ENCODE measurements around the gene DRAP1. TPM values are rescaled to one million over a fixed set of nuclear protein-coding genes. Genes with fewer than 3 reads are reported as not detected.

Gene DRAP1
- total and polyA plus RNA-seq, 2 experiments from 2014 or later = 307 to 533 TPM

- peak overlapping the region; percentile 99 for H3K27ac ChIP-seq
- TF ChIP-seq EZH2 (IDR thresholded peaks at IDR 0.05; ENCODE audit: insufficient read depth, poor library complexity, severe bottlenecking) = no peak
- TF ChIP-seq EZH2phosphoT487 (IDR thresholded peaks at IDR 0.05; ENCODE audit: insufficient read depth, low read depth) = no peak
- peak overlapping the region; percentile 83 for H3K4me3 ChIP-seq
- DNase-seq = no peak
- peak overlapping the region; percentile 96 for H3K9ac ChIP-seq
- peak overlapping the region; percentile 87 for H3K4me2 ChIP-seq (ENCODE audit: unreplicated experiment)
- H3K36me3 ChIP-seq (ENCODE audit: low read depth) = no peaks in the 10 kb centered on the region
- H2AFZ ChIP-seq = no peak overlapping the region
- peaks cover 62% of the 10 kb centered on the region for H3F3A ChIP-seq (ENCODE audit: insufficient read depth)
- H3K4me1 ChIP-seq (ENCODE audit: insufficient read depth) = peaks cover 70% of the 10 kb centered on the region
- WGBS, 2 experiments (ENCODE audit: low coverage in 1 of 2, low lambda C conversion rate in 2 of 2, missing lambda C conversion rate in 2 of 2) = 18 to 22% methylated on average over 7 of the region's 7 CpGs
- no peaks in the 10 kb centered on the region for H3K27me3 ChIP-seq (replicated peaks; ENCODE audit: insufficient read depth)
- no peaks in the 10 kb centered on the region for H3K9me3 ChIP-seq (ENCODE audit: low read depth)
- no peaks in the 10 kb centered on the region for H3K9me2 ChIP-seq (ENCODE audit: insufficient read depth)
- in situ Hi-C loops (cut with MboI) = no loop called here
- no peaks in the 10 kb centered on the region for H4K20me1 ChIP-seq (ENCODE audit: insufficient read depth)
- H3K79me2 ChIP-seq (ENCODE audit: insufficient read depth) = peaks cover 51% of the 10 kb centered on the region
These were observed 2.8 kb upstream of the DRAP1 start for GRCh38 chr11:65916391-65916790.

GRCh38 chr11:65917077-65917433, 2.2 kb upstream of the DRAP1 start:
- in situ Hi-C loops (cut with MboI) = no loop called here
- no peak for DNase-seq
- H3K27me3 ChIP-seq (replicated peaks; ENCODE audit: insufficient read depth) = no peaks in the 10 kb centered on the region
- no peaks in the 10 kb centered on the region for H4K20me1 ChIP-seq (ENCODE audit: insufficient read depth)
- H3K79me2 ChIP-seq (ENCODE audit: insufficient read depth) = peaks cover 57% of the 10 kb centered on the region
- peaks cover 3% of the 10 kb centered on the region; the same call in 1 of the 2 replicates for H3K36me3 ChIP-seq (ENCODE audit: low read depth)
- peak overlapping the region; percentile 96 for H3K9ac ChIP-seq
- peak overlapping the region; percentile 99 for H3K27ac ChIP-seq
- peaks cover 64% of the 10 kb centered on the region for H3K4me1 ChIP-seq (ENCODE audit: insufficient read depth)
- H2AFZ ChIP-seq = no peak overlapping the region
- TF ChIP-seq EZH2 (IDR thresholded peaks at IDR 0.05; ENCODE audit: insufficient read depth, poor library complexity, severe bottlenecking) (no peak), EZH2phosphoT487 (IDR thresholded peaks at IDR 0.05; ENCODE audit: insufficient read depth, low read depth) (no peak)
- peaks cover 57% of the 10 kb centered on the region for H3F3A ChIP-seq (ENCODE audit: insufficient read depth)
- H3K9me2 ChIP-seq (ENCODE audit: insufficient read depth) = no peaks in the 10 kb centered on the region
- H3K4me2 ChIP-seq (ENCODE audit: unreplicated experiment) = peak overlapping the region; percentile 87
- 33 to 57% methylated on average over 3 of the region's 3 CpGs for WGBS, 2 experiments (ENCODE audit: low coverage in 1 of 2, low lambda C conversion rate in 2 of 2, missing lambda C conversion rate in 2 of 2)
- peak overlapping the region; percentile 83 for H3K4me3 ChIP-seq
- H3K9me3 ChIP-seq (ENCODE audit: low read depth) = no peaks in the 10 kb centered on the region

DNA sequence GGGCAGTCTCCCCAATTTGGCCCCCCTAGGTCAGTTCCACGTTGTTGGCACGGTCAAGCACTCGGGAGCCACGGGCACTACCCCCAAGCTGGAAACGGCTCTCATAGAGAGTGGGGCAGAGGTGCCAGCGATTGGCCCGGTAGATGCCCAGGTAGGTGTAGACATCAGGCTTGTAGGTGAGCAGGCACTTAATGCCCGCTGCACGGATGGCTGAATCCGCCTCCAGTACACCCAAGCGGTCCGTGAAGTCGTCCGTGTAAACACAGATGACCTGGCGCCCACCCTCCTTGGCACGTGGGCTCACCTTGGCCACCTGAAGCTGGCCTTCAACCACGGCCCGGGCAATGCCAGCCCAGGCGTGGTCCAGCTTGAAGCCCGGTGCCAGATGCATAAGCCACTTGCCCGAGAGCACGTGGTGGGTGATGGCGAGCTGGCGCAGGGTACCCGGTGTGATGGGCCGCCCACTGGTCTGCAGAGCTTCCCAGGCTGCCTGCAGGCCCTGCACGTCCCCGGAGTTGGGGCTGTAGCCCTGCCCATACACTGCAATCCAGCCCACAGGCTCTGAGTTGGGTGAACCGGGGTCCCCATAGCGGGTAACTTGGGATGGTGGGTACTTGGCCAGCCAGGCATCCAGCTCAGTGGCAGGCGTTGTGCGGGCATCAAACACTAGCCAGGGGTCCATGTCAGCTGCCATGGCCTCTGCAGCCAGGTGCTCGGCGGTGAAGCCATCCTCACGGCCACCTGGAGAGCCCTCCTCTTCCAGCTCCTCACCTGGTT, 1.6 kb upstream of the DRAP1 start:
- WGBS, 2 experiments (ENCODE audit: low coverage in 1 of 2, low lambda C conversion rate in 2 of 2, missing lambda C conversion rate in 2 of 2) = 36 to 37% methylated on average over 30 to 35 of the region's 35 CpGs
- peaks cover 55% of the 10 kb centered on the region for H3F3A ChIP-seq (ENCODE audit: insufficient read depth)
- no peak for TF ChIP-seq EZH2 (IDR thresholded peaks at IDR 0.05; ENCODE audit: insufficient read depth, poor library complexity, severe bottlenecking)
- TF ChIP-seq EZH2phosphoT487 (IDR thresholded peaks at IDR 0.05; ENCODE audit: insufficient read depth, low read depth) = no peak
- H3K9me2 ChIP-seq (ENCODE audit: insufficient read depth) = no peaks in the 10 kb centered on the region
- H3K4me2 ChIP-seq (ENCODE audit: unreplicated experiment) = peak overlapping the region; percentile 87
- no peak overlapping the region for H2AFZ ChIP-seq
- H3K4me1 ChIP-seq (ENCODE audit: insufficient read depth) = peaks cover 58% of the 10 kb centered on the region
- H3K9ac ChIP-seq = peak overlapping the region; percentile 96
- in situ Hi-C loops (cut with MboI) = no loop called here
- H3K4me3 ChIP-seq = peak overlapping the region; percentile 83
- DNase-seq = peak; percentile 54
- peaks cover 62% of the 10 kb centered on the region for H3K79me2 ChIP-seq (ENCODE audit: insufficient read depth)
- no peaks in the 10 kb centered on the region for H4K20me1 ChIP-seq (ENCODE audit: insufficient read depth)
- no peaks in the 10 kb centered on the region for H3K27me3 ChIP-seq (replicated peaks; ENCODE audit: insufficient read depth)
- peak overlapping the region; percentile 99 for H3K27ac ChIP-seq
- no peaks in the 10 kb centered on the region for H3K9me3 ChIP-seq (ENCODE audit: low read depth)
- H3K36me3 ChIP-seq (ENCODE audit: low read depth) = peaks cover 9% of the 10 kb centered on the region; the same call in 1 of the 2 replicates

- DNase-seq = peak; percentile 70
- Histone ChIP-seq H3K9ac (peak within 1 kb of the TSS; percentile 96), H4K20me1 (ENCODE audit: insufficient read depth) (no peaks in the 10 kb centered on the region), H3K9me2 (ENCODE audit: insufficient read depth) (no peaks in the 10 kb centered on the region), H3K9me3 (ENCODE audit: low read depth) (no peaks in the 10 kb centered on the region), H3K79me2 (ENCODE audit: insufficient read depth) (peaks cover 71% of the 10 kb centered on the region), H3K27me3 (replicated peaks; ENCODE audit: insufficient read depth) (no peaks in the 10 kb centered on the region), H3K4me1 (ENCODE audit: insufficient read depth) (peaks cover 49% of the 10 kb centered on the region), H3K36me3 (ENCODE audit: low read depth) (peaks cover 18% of the 10 kb centered on the region; the same call in 1 of the 2 replicates), H3K4me2 (ENCODE audit: unreplicated experiment) (peak within 1 kb of the TSS; percentile 87), H2AFZ (peak within 1 kb of the TSS; percentile 23), H3K4me3 (peak within 1 kb of the TSS; percentile 93), H3F3A (ENCODE audit: insufficient read depth) (peaks cover 57% of the 10 kb centered on the region), H3K27ac (peak within 1 kb of the TSS; percentile 99)
- TF ChIP-seq EZH2 (IDR thresholded peaks at IDR 0.05; ENCODE audit: insufficient read depth, poor library complexity, severe bottlenecking) (no peak), EZH2phosphoT487 (IDR thresholded peaks at IDR 0.05; ENCODE audit: insufficient read depth, low read depth) (no peak)
- 5 to 8% methylated on average over 38 to 67 of the region's 77 CpGs for WGBS, 2 experiments (ENCODE audit: low coverage in 1 of 2, low lambda C conversion rate in 2 of 2, missing lambda C conversion rate in 2 of 2)
- in situ Hi-C loops (cut with MboI) = no loop called here
These were observed 750 bp upstream of the DRAP1 start, which contains the start of gene C11orf68 for GRCh38 chr11:65918211-65919140. Gene C11orf68 (minus strand): TSS chr11:65919062. CDS start chr11:65919031, 31 bp downstream.
